IPS-20b (cell line): ENCODE results near the gene CYFIP2.

Experiments
- H3K27ac ChIP-seq: one replicate; pipeline ENCODE4 v1.5.1; 2013; ENCODE audit warnings: low read length
- H3K27me3 ChIP-seq: 2 replicates; pipeline ENCODE4 v1.6.1; 2013; ENCODE audit warnings: mild to moderate bottlenecking, low read length, inconsistent platforms; ENCODE audit not compliant: insufficient read depth
- H3K36me3 ChIP-seq: 2 replicates; pipeline ENCODE4 v1.6.1; 2013; ENCODE audit warnings: low read depth, mild to moderate bottlenecking, inconsistent platforms, low read length, moderate library complexity; ENCODE audit not compliant: insufficient read depth
- H3K4me1 ChIP-seq: 2 replicates; pipeline ENCODE4 v1.6.1; 2013; ENCODE audit warnings: mild to moderate bottlenecking, control low read depth, inconsistent platforms, low read length, moderate library complexity; ENCODE audit not compliant: insufficient read depth
- H3K4me3 ChIP-seq: 2 replicates; pipeline ENCODE4 v1.5.1; 2013; ENCODE audit warnings: mild to moderate bottlenecking, low read length, inconsistent platforms
- H3K9ac ChIP-seq: 2 replicates; pipeline ENCODE4 v1.6.1; 2013; ENCODE audit warnings: low read depth, mild to moderate bottlenecking, inconsistent platforms, low read length, moderate library complexity
- H3K9me3 ChIP-seq: 2 replicates; pipeline ENCODE4 v1.6.1; 2013; ENCODE audit warnings: mild to moderate bottlenecking, low read depth, low read length, inconsistent platforms; ENCODE audit not compliant: insufficient read depth

Gene CYFIP2

GRCh38 chr5:157336423-157336744 is 70.5 kb downstream of the CYFIP2 start:
- peaks cover 44% of the 10 kb centered on the region for H3K36me3 ChIP-seq
- no peaks in the 10 kb centered on the region for H3K9me3 ChIP-seq
- H3K4me3 ChIP-seq: no peak overlapping the region
- no peaks in the 10 kb centered on the region for H3K27me3 ChIP-seq
- H3K27ac ChIP-seq: no peak overlapping the region
- H3K4me1 ChIP-seq: no peaks in the 10 kb centered on the region
- H3K9ac ChIP-seq: no peak overlapping the region

GRCh38 chr5:157339409-157339808 is 73.5 kb downstream of the CYFIP2 start:
- Histone ChIP-seq H3K27ac (no peak overlapping the region), H3K36me3 (peaks cover 35% of the 10 kb centered on the region), H3K4me3 (no peak overlapping the region), H3K9me3 (no peaks in the 10 kb centered on the region), H3K27me3 (no peaks in the 10 kb centered on the region), H3K4me1 (no peaks in the 10 kb centered on the region), H3K9ac (no peak overlapping the region)

DNA sequence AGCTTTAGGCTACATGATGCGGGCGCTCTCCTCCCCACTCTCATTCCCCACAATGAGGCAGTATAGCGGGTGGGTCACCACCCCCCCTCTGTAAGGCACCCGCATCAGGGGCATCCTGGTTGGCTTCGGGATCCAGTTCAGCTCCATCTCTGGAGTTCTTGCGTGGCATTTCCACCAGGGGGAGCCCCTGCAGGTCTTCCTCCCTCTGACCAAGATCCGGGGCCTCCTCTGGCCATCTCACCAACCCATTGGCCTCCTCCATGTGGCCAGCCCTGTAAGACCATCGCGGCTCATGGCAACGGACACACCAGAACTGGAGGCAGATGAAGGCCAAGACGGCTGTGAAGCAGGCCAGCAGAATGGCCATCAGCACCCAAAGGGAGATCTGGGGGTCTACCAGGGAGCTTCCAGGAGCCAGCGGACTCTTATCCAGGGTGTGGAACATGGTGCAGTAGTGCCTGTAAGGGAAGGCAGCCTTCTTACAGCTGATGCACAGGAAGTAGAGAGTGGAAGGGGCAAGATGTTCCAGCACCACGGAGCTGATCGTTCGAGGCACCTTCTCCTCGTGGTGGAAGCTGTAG is 77.0 kb downstream of the CYFIP2 start:
- Histone ChIP-seq H3K9me3 (no peaks in the 10 kb centered on the region), H3K27me3 (no peaks in the 10 kb centered on the region), H3K27ac (no peak overlapping the region), H3K36me3 (peaks cover 29% of the 10 kb centered on the region), H3K4me3 (no peak overlapping the region), H3K9ac (no peak overlapping the region), H3K4me1 (no peaks in the 10 kb centered on the region)

- H3K9ac ChIP-seq: no peak overlapping the region
- H3K27me3 ChIP-seq: no peaks in the 10 kb centered on the region
- no peaks in the 10 kb centered on the region for H3K4me1 ChIP-seq
- H3K4me3 ChIP-seq: no peak overlapping the region
- H3K27ac ChIP-seq: no peak overlapping the region
- no peaks in the 10 kb centered on the region for H3K9me3 ChIP-seq
- peaks cover 29% of the 10 kb centered on the region for H3K36me3 ChIP-seq
Observed at GRCh38 chr5:157343842-157344790, 78.2 kb downstream of the CYFIP2 start.

GRCh38 chr5:157345067-157345466 is 79.1 kb downstream of the CYFIP2 start:
- Histone ChIP-seq H3K4me3 (no peak overlapping the region), H3K36me3 (peaks cover 29% of the 10 kb centered on the region), H3K27ac (no peak overlapping the region), H3K4me1 (no peaks in the 10 kb centered on the region), H3K9me3 (no peaks in the 10 kb centered on the region), H3K27me3 (no peaks in the 10 kb centered on the region), H3K9ac (no peak overlapping the region)

- H3K4me1 ChIP-seq: no peaks in the 10 kb centered on the region
- H3K27ac ChIP-seq: no peak overlapping the region
- H3K4me3 ChIP-seq: no peak overlapping the region
- H3K36me3 ChIP-seq: peaks cover 28% of the 10 kb centered on the region
- H3K9me3 ChIP-seq: no peaks in the 10 kb centered on the region
- no peaks in the 10 kb centered on the region for H3K27me3 ChIP-seq
- no peak overlapping the region for H3K9ac ChIP-seq
Observed at GRCh38 chr5:157345485-157345884, 79.6 kb downstream of the CYFIP2 start.

- H3K9ac ChIP-seq: no peak overlapping the region
- no peaks in the 10 kb centered on the region for H3K27me3 ChIP-seq
- no peak overlapping the region for H3K27ac ChIP-seq
- no peak overlapping the region for H3K4me3 ChIP-seq
- H3K4me1 ChIP-seq: no peaks in the 10 kb centered on the region
- H3K9me3 ChIP-seq: no peaks in the 10 kb centered on the region
- H3K36me3 ChIP-seq: peaks cover 15% of the 10 kb centered on the region
Observed at GRCh38 chr5:157347301-157348048, 81.6 kb downstream of the CYFIP2 start.

GRCh38 chr5:157348049-157348400 is 82.1 kb downstream of the CYFIP2 start:
- H3K27me3 ChIP-seq: no peaks in the 10 kb centered on the region
- H3K36me3 ChIP-seq: peaks cover 12% of the 10 kb centered on the region
- no peak overlapping the region for H3K4me3 ChIP-seq
- H3K9me3 ChIP-seq: no peaks in the 10 kb centered on the region
- H3K9ac ChIP-seq: no peak overlapping the region
- H3K4me1 ChIP-seq: no peaks in the 10 kb centered on the region
- no peak overlapping the region for H3K27ac ChIP-seq

DNA sequence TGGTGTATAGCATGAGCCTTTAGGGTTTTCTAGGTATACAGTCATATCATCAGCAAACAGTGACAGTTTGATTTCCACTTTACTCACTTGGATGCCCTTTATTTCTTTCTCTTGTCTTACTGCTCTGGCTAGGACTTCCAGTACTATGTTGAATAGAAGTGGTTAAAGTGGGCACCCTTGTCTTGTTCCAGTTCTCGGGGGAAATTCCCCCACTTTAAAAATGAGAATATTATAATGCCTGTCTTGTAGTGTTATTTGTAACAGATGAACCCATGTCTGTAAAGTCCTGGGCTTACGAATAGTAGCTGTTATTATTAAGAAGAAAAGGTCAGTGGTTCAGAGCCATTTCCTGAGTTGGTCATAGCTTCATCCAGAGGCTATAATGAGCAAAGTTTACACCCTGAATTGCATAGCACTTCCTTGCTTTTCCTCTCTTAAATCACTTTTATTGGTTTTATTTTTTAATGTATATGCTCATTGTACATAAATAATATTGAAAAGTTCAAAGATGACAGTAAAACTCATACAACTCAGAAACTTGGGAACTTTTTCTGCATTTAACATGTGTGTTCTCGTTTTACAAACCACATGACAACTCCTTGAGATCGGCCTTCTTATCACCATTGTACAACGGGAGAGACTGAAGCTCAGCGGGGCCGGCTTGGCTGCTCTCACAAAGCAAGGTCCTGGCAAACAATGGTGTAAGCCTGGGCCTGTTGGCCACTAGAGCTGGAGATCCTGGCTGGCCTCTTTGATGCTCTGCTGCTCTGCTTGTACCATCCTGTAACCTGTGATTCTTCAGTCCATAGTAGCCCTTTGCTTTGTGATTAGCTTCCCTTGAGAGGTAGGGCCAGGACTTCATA is 85.2 kb downstream of the CYFIP2 start:
- H3K36me3 ChIP-seq: no peaks in the 10 kb centered on the region
- no peak overlapping the region for H3K9ac ChIP-seq
- H3K27ac ChIP-seq: no peak overlapping the region
- H3K9me3 ChIP-seq: no peaks in the 10 kb centered on the region
- H3K27me3 ChIP-seq: no peaks in the 10 kb centered on the region
- no peak overlapping the region for H3K4me3 ChIP-seq
- no peaks in the 10 kb centered on the region for H3K4me1 ChIP-seq

DNA sequence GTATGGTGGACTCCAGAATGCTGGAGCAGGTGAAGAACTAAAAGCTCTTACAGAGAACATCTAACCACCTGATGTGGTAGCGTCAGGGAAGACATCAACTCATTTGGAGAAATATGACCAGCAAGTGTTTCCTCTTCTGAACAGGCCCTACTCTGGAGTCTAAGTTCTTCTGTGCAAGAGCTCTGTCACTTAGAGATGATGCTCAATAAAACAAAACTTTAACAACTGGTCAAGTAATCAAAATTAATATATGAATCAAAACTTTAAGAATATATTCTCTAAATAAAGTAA is 85.8 kb downstream of the CYFIP2 start:
- Histone ChIP-seq H3K9ac (no peak overlapping the region), H3K27me3 (no peaks in the 10 kb centered on the region), H3K27ac (no peak overlapping the region), H3K36me3 (no peaks in the 10 kb centered on the region), H3K9me3 (no peaks in the 10 kb centered on the region), H3K4me1 (no peaks in the 10 kb centered on the region), H3K4me3 (no peak overlapping the region)

GRCh38 chr5:157352756-157353340 is 86.9 kb downstream of the CYFIP2 start:
- no peaks in the 10 kb centered on the region for H3K27me3 ChIP-seq
- no peaks in the 10 kb centered on the region for H3K9me3 ChIP-seq
- no peak overlapping the region for H3K9ac ChIP-seq
- H3K27ac ChIP-seq: no peak overlapping the region
- H3K4me3 ChIP-seq: no peak overlapping the region
- no peaks in the 10 kb centered on the region for H3K36me3 ChIP-seq
- H3K4me1 ChIP-seq: no peaks in the 10 kb centered on the region
